KG1 (cell line): ENCODE results near the gene TCF7L1.

ENCODE experiments used
- DNase-seq: peaks from one replicate; lab custom pipeline; 2025; lab: John Stamatoyannopoulos, UW

TCF7L1 gene

DNA sequence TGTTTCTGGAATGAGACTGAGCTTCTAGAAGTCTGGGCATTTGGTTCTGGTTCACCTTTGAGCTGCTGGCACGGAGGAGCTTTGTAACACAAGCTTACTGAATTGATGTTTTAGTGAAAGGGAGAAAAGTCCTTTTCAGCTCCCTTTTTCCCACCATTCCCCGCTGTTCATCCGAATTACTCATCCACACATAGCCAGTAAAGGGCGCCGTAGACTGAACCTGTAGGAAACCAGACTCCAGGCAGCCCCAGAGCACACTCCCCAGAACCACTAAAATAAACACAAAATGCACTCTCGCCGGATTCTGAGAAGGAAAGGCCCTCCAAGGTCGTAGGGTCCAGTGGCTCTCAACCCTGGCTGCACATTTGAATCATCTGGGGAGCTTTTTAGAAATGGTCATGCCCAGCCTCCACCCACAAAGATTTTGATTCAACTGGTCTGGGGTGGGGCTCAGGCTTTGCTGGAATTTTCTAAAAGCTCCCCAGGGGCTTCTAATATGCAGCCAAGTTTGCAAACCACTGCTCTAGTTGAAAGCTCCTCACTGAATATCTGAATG lies 29.6 kb downstream of the TCF7L1 start:
- no peak for DNase-seq

DNA sequence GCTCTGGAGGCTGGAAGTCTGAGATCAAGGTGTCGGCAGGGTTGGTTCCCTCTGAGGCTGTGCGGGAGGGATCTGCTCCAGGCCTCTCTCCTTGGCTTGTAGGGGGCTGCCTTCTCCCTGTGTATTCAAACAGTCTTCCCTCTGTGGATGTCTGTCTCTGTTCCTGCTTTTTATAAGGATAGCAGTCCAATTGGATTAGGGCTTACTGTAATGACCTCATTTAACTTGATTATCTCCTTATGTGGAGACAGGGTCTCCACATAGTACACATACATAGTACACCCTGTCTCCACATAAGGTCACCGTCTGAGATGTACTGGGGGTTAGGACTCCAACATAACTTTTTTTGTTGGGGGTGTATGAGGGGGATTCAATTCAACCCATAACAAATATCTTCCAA lies 30.5 kb downstream of the TCF7L1 start:
- no peak for DNase-seq

DNA sequence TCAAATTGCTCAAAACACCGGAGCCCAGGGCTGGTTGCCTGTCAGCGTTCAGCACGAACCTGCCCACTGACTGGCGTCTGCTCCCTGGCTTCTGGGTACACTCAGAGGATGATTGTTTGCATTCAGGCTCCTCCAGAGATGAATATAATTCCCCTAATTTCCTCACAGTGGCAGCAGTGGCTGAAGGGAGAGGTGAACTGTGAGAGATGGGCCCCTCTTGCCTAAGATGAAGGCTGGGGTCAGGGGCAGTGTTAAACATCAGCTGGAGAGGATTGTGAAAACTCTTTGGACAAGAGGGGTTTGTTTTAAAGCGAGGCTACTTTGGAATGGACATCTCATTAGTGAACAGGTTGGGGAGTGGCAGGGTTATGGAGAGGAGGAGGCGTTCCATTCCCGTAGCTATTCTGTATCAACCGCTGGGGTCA lies 31.0 kb downstream of the TCF7L1 start:
- DNase-seq, result no peak

DNA sequence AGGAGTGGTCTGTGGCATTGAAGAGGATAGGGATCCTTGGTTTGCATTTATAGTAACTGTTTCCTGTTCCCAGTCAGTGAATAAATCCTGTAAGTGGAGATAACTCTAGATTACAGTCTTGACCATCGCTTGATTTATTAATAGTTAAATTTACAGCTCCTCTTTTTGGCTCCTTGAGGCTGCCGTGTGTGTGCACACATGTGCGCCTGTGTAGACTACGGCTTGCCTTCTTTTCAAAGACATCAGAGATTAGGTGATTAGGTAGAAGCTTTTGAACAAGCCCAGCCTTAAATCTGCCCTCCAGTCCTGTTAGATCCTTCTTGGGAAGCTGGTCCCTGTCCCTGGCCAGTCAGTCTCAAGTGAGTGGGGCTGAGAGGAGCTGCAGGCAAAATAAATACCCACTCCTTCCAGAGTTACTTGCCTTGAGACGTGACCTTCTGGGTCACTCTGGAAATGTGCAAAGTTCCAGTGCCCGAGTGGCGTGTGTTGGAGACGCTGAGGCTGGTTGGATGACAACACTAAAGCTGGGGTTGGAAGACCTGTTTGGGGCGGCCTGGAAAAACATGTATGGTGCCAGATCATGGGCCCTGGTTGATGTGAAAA lies 32.0 kb downstream of the TCF7L1 start:
- DNase-seq, result no peak

DNA sequence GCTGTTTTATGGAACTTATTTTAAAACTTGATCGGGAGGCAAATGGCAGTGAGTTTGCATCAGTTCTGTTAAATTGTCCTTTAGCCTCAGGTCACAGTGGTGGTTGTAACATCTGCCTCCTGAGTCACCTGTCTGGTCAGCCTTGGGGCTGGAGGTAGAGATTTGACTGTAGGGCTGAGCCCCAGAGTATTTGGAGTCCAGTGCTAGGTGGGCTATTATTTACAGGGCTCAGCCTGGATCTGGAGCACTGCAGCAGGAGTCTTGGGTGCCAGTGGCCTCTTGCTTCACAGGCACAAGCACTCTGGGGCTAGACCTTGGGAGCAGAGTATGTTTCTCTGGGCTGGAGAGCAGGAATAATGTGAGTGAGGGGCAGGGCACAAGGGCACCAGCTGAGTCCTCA lies 32.8 kb downstream of the TCF7L1 start:
- no peak for DNase-seq

DNA sequence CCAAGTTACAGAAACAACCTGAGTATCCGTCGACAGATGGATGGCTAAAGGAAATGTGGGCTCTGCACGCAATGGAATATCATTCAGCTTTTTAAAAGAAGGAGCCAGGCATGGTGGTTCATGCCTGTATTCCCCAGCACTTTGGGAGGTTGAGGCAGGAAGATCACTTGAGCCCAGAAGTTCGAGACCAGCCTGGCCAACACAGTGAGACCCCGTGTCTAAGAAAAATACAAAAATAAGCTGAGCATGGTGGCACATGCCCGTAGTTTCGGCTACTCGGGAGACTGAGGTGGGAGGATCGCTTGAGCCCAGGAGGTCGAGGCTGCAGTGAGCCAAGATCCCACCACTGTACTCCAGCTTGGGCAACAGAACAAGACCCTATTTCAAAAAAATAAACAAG lies 34.3 kb downstream of the TCF7L1 start:
- DNase-seq, result no peak

DNA sequence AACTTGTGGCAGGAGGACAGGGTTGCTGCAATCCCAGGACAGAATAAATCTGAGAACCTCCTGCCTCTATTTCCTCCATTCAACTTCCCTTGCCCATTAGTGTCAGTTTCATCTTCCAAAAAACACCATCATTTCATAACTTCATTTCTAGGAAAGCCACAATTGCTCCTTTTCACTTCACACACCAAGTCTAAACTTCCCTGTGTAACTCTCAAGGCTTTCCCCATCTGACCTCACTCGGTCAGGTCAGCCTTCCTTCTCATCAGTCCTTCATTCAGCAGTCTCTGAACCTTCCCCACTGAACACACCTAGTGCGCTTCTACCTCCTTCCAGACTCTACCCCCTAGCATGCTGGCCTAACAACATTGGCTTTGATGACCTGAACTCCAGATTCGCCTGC lies 35.8 kb downstream of the TCF7L1 start:
- no peak for DNase-seq

DNA sequence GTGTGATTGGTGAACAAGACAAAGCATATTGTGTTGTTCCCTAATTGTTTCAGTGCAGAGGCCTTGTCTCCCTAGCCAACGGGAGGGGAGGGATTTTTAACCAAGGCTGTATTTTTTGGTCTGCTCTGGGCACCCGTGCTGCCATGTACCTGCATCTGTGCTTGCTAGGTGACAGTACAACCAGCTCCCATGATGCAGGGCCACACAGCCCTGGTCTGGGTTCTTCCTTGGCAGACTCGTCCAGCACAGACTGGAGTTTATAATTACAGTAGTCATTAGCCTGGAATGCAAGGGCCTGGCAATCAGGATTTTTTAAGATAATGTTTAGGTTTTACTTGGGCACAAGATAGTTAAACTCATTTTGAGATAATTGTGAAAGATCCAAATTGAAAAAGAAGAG lies 36.4 kb downstream of the TCF7L1 start:
- DNase-seq, result no peak

DNA sequence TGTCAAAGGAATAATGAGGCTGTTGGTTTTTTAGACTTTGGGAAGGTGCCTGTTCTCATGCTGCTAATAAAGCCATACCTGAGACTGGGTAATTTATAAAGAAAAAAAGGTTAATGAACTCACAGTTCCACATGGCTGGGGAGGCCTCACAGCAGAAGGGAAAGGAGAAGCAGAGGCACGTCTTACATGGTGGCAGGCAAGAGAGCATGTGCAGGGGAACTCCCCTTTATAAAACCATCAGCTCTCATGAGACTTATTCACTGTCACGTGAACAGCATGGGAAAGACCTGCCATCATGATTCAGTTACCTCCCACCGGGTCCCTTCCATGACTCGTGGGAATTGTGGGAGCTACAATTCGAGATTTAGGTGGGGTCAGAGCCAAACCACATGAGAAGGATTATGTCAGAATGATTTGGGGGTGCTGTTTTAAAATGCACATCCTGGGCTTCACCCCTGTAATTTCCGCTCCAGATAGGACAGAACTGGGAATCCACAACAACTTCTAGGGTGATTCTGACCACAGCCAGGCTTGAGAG lies 37.8 kb downstream of the TCF7L1 start:
- no peak for DNase-seq

DNA sequence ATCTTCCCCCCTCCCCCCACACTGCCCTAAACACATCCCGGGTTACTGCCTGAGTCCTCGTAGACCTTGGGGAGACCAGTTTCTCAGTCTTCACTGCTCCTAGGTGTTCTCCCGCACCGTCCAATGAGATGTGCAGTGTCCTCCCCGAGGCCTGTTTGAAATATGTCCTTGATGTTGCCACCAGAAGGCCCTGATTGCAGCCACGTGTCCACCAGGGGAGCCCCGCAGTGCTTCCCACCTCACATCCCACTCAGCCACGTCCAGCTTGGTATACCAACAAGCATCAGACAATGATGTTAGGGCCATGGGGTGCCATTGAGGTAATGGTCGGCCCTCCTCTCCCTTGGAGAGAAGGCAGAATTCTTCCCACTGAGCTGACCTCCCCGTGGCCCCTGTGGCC lies 38.7 kb downstream of the TCF7L1 start:
- no peak for DNase-seq

DNA sequence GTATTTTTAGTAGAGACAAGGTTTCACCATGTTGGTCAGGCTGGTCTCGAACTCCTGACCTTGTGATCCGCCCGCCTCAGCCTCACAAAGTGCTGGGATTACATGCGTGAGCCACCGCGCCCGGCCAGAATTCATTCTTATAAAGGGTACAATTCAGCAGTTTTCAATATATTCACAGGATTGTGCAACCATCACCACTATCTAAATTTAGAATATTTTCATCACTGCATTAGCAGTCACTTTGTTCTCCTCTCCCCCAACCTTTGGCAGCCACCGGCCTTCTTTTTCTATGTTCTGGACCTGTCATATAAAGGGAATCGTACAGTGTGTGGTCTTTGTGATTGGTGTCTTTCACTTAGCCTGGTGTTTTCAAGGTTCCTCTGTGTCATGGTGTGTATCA lies 40.7 kb downstream of the TCF7L1 start:
- no peak for DNase-seq

DNA sequence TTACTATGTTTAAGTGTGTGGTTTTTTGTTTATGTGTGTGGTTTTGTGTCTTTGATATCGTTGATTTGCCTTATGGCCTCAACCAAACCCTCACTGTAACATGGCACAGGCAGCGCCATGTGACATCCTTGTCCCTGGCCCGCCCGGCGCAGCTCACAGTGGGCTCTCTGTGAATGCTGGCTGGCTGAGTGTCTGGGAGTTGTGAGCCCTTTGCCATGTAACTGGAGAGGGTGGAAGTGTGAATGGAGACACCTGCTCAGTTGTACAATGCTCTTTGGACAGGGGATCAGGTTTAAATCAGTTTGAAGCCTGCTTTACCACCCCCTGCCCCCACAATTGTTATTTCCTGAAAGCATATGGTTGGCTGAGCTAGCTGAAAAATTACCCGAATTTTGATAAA lies 41.8 kb downstream of the TCF7L1 start:
- DNase-seq, result no peak

DNA sequence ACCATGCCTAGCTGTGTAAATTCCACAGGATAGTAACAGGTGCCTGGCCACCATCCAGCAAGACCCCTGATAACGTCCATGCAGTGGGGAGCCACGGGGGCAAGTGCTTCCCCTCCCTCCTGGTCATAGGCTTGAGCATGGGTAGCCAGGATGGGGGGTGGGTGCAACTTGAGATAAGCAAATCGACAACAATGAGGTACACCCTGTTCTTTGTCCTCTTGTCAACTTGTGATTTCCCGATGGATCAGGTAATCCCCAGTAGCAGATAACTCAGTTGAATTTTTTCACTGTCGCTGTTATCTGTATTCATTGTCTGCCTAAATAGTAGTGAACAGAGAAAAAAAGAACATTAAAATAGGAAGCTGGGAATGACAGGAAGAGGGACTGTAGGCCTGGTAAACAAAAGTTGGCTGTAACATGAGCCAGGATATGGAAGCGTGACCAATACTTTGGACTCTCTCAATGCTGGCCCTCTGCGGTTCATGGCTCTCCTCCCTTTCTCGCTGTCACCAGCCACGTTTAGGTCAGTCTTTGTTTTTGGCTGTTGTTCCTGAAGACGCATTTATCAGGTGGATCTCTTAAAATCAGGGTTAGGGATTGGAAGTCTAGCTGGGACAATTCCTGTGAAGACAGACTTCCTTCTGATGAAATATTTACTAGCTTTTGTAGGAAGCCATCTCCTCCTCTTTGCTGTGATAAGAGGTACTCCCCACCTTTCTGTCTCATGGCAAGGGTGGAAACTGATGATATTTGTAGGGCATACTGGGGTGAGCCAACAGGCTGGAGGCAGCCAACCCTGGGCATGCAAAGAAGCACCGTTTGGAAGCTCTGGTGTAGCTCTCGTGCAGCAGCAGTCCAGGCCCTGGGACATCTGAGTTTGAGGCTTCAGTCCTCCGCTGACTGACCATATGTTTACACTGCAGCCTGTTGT lies 42.4 kb downstream of the TCF7L1 start:
- no peak for DNase-seq

DNA sequence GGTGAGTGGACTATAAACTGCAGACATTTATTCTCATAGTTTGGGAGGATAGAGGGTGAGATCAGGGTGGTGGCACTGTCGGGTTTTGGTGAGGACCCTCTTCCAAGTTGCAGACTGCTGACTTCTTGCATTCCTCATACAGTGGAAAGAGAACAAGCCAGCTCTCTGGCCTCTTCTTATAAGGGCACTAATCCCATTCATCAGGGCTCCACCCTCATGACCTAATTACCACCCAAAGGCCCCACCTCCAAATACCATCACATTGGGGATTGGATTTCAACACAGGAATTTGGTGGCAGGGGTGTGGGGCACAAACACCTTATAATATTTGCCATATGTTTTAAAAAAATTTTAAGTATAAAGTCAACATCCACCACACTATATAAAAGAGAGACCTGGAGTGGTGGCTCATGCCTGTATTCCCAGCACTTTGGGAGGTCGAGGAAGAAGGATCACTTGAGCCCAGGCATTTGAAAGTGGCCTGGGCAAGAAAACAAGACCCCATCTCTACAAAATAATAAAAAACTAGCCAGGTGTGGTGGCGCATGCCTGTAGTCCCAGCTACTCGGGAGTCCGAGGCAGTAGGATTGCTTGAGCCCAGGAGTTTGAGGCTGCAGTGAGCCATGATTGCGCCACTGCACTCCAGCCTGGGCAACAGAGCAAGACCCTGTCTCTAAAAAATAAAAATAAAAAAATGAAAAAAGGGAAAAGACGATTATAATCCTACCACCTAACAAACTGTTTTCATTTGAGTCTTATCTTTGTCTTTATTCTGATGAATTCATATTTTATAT lies 44.0 kb downstream of the TCF7L1 start:
- DNase-seq, result no peak

DNA sequence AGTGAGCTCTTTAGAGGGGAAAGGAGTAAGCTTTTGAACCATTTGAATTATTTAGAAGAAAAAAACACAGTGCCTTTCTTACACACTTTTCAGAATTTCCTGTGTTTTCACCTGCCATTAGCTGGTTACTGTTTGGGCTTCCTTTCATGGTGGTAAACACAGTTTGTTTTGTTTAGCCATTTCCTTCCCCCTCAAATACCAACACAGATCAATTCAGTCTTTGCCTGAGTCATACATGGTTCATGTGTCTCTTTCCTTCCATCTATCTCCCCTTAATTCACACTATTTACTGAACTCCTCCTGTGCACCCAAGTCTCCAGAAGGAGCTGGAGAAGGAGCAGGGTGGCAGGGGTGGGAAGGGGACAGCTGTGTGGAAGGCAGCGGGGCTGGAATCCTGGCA lies 45.0 kb downstream of the TCF7L1 start:
- DNase-seq, result no peak

DNA sequence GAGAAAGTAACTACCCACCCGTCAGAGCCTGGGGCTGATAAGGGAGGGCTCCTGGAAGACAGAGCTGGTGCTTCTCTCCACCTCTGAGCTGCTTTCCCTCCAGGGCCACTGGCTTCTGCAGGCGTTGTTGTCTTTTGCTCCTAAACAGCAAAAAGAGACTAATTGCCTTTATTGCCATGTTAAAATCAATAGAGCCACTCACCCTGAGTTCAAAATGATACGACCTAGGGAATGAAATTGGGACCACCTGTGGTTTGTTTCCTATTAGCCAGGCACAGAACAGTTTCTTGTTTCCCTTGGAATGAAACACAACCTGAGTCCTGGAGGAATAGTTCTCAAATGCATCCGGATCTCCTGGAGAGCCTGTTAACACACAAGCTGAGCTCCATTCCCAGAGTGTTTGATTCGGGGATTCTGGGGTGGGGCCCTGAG lies 45.8 kb downstream of the TCF7L1 start:
- DNase-seq, result no peak

DNA sequence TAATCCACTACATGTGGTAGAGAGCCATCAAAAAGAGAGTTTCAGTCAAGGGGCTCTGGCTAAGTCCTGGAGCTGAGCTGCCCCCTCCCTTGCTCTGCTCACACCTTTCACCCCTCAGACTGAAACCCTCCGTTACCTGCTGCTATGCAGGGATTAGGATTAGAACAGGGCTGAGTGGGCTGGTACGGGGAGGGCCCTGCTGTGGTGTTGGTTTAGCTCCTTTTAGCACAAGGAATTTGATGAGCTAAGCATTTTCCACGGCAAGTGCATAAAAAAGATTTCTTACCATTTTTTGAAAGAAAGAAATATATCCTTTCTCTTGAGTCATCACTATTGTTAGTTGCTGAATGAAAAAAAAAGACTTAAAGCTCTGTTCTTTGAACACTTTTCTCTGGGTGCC lies 46.3 kb downstream of the TCF7L1 start:
- no peak for DNase-seq

DNA sequence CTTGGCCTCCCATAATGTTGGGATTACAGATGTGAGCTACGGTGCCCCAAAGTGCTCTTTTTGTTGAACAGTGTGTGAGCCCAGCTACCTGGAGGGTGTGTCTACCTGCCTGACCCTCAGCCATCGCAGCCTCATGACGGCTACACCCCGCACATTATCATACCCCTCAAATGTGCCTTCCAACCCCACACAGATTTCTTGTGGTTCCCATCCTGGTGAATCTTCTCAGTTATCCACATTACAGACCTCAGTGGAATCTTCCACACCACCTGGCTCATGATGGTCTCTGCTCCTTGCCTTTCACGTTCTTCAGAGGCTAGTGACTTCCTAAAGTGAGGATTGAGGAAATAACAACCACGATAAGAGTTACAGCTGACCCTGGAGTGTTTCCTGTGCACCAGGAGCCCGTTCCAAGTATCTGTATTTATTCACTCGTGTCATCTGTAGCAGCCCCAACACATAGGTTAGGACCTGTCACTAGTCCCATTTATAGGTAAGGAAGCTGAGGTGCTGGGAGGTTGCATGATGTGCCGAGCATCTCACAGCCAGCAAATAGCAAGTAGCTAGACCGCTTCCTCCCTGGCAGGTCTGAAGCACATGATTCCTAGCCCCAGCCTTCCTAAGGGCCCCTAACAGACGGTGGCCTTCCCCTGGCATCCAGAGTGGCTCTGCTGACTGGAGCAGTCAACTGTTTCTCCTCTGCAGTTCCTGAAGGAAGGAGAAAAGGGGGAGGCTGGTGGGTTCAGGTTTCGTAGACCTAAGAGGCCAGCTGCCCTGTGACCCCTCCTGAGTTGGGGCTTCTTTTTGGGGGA lies 47.3 kb downstream of the TCF7L1 start:
- no peak for DNase-seq

DNA sequence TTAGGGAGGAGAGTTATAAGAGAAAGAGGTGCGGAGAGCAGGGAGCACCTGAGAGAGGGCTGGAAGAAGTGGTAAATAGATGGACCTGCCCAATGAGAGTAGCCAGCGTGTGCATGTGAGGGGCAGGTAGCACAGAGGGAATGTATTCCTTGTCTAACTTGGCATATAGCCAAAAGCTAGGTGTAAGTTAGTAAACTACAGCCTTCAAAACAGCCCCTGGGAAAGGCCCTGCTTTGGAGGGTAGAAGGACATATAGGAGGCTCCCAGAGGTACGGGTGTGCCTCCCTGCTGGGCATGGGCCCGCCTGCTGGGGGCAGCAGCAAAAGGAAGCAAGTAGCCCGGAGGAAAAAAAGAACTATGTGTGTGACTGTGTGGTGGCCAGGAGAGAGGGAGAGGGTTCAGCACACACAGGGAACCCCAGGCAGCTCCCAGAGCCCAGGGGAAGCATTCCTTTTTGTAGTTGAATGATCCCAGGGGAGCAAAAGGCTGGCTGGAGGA lies 48.0 kb downstream of the TCF7L1 start:
- DNase-seq, result no peak

DNA sequence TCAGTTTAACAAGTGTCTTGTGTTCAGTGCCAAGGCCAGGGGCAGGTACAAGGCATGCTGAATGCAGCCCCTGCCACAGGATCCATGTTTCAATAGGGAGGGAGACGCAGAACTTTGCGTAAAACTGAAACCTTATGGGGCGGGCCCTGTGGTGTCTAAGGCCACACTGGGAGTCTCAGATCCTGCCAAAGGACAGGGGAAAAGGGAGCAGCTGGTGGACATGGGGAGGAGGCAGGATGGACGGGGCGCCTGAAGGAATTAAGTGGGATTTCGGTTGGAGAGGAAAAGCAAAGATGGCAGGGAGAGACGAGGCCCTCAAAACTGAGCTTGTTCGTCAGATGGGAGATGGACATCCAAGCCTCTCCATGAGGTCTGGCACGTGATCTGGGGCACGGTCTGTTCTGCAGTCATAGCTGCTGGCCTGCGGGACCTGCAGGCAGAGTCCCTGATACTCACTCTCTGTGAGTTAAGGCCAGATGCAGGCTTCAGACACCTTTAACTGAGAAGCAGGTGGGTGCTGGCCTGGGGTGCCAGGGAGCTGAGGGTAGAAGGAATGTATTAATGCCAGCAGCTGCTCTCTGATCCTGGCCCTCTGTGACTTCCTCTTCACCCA lies 48.8 kb downstream of the TCF7L1 start:
- no peak for DNase-seq

DNA sequence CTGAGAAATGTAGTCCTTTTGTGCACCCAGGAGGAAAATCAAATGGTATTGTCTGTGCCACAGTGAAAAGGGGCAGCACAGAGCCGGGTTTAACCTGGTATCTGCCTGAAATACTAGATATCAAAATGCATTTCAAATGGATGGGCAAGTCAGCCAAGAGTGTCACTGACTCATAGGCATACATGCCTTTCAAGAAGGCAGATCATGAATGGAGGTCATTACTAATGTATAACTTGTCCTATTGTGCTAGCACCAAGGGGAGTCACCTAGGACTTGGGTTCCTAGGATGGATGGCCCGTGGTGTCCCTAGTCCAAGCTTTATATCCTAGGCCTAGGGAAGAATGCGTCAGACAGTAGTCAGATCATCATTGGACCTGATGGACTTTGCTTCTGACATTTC lies 49.9 kb downstream of the TCF7L1 start:
- DNase-seq, result no peak
